Mammary epithelial cell (primary cell): ENCODE results near the gene CACNG1.

ENCODE experiments used
- EZH2 ChIP-seq: IDR thresholded peaks from 2 replicates; pipeline ENCODE4 v1.6.1; 2012; ENCODE audit warnings: low read length, inconsistent platforms, borderline replicate concordance
- TF ChIP-seq, protein P1 (sequence below), 2 donors: IDR thresholded peaks in 1 of 2; conservative IDR thresholded peaks in 1 of 2; 2 replicates each; pipeline ENCODE4 v1.5.1; 2011 to 2012; ENCODE audit warnings: inconsistent platforms in 2 of 2, low read length in 2 of 2, mild to moderate bottlenecking in 2 of 2, control low read depth in 1 of 2, low read depth in 1 of 2; ENCODE audit not compliant: insufficient read depth in 1 of 2; ENCODE audit errors: extremely low read depth in 1 of 2

DNA sequence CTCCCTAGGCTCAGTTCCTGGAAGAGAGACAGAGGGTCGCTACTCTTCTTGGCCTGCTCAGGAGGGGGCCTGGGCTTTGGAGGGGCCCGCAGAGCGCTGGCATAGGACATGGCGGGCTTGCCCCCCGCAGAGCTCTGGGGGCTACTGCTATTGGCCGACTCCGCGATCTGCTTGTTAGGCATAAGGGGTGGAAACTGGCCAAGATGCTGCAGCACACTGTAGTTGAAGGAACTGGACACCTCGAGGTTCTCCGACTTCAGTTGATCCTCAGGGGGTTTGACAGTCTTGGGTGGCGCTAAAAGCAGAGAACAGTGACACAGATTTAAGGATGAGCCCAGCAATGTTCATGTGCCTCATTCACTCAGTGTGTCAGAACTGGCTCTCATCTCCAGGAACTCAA, 33.9 kb downstream of the CACNG1 start:
- TF ChIP-seq, protein P1, sequence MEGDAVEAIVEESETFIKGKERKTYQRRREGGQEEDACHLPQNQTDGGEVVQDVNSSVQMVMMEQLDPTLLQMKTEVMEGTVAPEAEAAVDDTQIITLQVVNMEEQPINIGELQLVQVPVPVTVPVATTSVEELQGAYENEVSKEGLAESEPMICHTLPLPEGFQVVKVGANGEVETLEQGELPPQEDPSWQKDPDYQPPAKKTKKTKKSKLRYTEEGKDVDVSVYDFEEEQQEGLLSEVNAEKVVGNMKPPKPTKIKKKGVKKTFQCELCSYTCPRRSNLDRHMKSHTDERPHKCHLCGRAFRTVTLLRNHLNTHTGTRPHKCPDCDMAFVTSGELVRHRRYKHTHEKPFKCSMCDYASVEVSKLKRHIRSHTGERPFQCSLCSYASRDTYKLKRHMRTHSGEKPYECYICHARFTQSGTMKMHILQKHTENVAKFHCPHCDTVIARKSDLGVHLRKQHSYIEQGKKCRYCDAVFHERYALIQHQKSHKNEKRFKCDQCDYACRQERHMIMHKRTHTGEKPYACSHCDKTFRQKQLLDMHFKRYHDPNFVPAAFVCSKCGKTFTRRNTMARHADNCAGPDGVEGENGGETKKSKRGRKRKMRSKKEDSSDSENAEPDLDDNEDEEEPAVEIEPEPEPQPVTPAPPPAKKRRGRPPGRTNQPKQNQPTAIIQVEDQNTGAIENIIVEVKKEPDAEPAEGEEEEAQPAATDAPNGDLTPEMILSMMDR (conservative IDR thresholded peaks at IDR 0.05 in 1 of 2, IDR thresholded peaks at IDR 0.05 in 1 of 2; ENCODE audit: extremely low read depth in 1 of 2, insufficient read depth in 1 of 2, low read depth in 1 of 2, low read length in 2 of 2): no peak
- TF ChIP-seq EZH2: no peak
